ENCODE measurements around the gene CHML.

CHML gene

GRCh38 chr1:241644259-241644658 lies 4.1 kb upstream of the CHML start:
- no peak overlapping the region for H3K27ac ChIP-seq
- H3K36me3 ChIP-seq: no peaks in the 10 kb centered on the region
- H3K27me3 ChIP-seq (ENCODE audit: insufficient read depth, low read depth, severe bottlenecking): no peaks in the 10 kb centered on the region
- peaks cover 16% of the 10 kb centered on the region for H3K9me3 ChIP-seq (ENCODE audit: severe bottlenecking)
- TF ChIP-seq, protein P1, sequence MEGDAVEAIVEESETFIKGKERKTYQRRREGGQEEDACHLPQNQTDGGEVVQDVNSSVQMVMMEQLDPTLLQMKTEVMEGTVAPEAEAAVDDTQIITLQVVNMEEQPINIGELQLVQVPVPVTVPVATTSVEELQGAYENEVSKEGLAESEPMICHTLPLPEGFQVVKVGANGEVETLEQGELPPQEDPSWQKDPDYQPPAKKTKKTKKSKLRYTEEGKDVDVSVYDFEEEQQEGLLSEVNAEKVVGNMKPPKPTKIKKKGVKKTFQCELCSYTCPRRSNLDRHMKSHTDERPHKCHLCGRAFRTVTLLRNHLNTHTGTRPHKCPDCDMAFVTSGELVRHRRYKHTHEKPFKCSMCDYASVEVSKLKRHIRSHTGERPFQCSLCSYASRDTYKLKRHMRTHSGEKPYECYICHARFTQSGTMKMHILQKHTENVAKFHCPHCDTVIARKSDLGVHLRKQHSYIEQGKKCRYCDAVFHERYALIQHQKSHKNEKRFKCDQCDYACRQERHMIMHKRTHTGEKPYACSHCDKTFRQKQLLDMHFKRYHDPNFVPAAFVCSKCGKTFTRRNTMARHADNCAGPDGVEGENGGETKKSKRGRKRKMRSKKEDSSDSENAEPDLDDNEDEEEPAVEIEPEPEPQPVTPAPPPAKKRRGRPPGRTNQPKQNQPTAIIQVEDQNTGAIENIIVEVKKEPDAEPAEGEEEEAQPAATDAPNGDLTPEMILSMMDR (IDR thresholded peaks at IDR 0.05; ENCODE audit: low read depth, low read length): no peak
- DNase-seq: no peak
- H3K4me3 ChIP-seq (ENCODE audit: low read depth, low read length): no peak overlapping the region

DNA sequence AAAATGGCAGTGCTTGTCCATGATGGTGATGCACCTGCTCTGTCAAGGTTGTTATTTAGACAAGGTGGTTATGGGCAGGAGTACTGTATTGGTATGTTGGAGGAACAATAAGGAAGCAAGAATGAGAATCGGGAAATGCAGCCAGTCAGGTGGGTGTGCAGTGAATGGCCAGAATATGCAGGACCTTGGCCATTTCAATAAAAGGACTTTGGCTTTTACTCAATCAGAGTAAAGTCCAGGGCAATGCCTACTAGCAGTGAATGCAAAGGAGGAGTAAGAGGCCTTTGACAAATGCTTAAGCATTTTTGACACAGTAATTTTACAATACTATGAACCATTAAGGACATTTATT lies 2.4 kb upstream of the CHML start:
- Histone ChIP-seq H3K9me3 (ENCODE audit: severe bottlenecking) (peaks cover 16% of the 10 kb centered on the region), H3K36me3 (no peaks in the 10 kb centered on the region), H3K27ac (no peak overlapping the region), H3K27me3 (ENCODE audit: insufficient read depth, low read depth, severe bottlenecking) (no peaks in the 10 kb centered on the region), H3K4me3 (ENCODE audit: low read depth, low read length) (no peak overlapping the region)
- TF ChIP-seq, protein P1 (IDR thresholded peaks at IDR 0.05; ENCODE audit: low read depth, low read length): no peak
- DNase-seq: no peak

GRCh38 chr1:241641773-241642592 lies 1.8 kb upstream of the CHML start:
- TF ChIP-seq, protein P1 (IDR thresholded peaks at IDR 0.05; ENCODE audit: low read depth, low read length): no peak
- no peaks in the 10 kb centered on the region for H3K27me3 ChIP-seq (ENCODE audit: insufficient read depth, low read depth, severe bottlenecking)
- H3K9me3 ChIP-seq (ENCODE audit: severe bottlenecking): peaks cover 16% of the 10 kb centered on the region
- no peaks in the 10 kb centered on the region for H3K36me3 ChIP-seq
- H3K27ac ChIP-seq: no peak overlapping the region
- no peak for DNase-seq
- no peak overlapping the region for H3K4me3 ChIP-seq (ENCODE audit: low read depth, low read length)

GRCh38 chr1:241640867-241641622 lies 876 bp upstream of the CHML start:
- H3K4me3 ChIP-seq (ENCODE audit: low read depth, low read length): peak overlapping the region; percentile 38; the same call in 1 of the 2 replicates
- peak overlapping the region; percentile 28 for H3K27ac ChIP-seq
- no peak for DNase-seq

DNA sequence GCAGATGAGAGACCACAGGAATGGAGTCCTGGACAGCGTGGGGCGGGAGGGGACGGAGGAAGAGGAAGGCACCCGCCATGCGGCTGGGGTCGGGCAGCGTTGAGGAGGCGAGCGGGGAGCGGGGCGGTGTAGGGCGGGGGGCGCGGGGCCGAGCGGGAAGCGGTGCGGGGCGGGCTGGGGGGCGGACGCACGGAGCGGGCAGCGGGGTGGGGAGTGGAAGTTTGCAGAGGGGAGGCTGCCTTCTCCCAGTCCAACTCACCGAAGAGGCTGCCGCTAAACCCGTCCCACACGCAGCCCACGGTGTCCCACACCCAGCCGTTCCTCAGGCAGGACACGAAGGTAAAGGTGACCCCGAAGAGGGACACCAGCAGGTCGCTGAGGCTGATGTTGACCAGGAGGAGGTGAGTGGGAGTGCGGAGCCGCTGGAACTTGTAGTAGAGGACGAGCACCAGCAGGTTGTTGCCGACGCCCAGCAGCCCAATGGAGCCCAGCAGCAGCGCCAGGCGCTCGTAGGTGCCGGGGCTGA lies 483 bp downstream of the CHML start:
- no peaks in the 10 kb centered on the region for H3K27me3 ChIP-seq (ENCODE audit: insufficient read depth, low read depth, severe bottlenecking)
- H3K4me3 ChIP-seq (ENCODE audit: low read depth, low read length): peak overlapping the region; percentile 87
- TF ChIP-seq, protein P1 (IDR thresholded peaks at IDR 0.05; ENCODE audit: low read depth, low read length): peak; percentile 30
- H3K27ac ChIP-seq: peak overlapping the region; percentile 72
- peaks cover 16% of the 10 kb centered on the region for H3K9me3 ChIP-seq (ENCODE audit: severe bottlenecking)
- H3K36me3 ChIP-seq: no peaks in the 10 kb centered on the region; the same call in 1 of the 2 replicates
- peak; percentile 71 for DNase-seq

More at GRCh38 chr1:241640867-241641622, 876 bp upstream of the CHML start:
- TF ChIP-seq, protein P1 (IDR thresholded peaks at IDR 0.05; ENCODE audit: low read depth, low read length): no peak
- Histone ChIP-seq H3K27me3 (ENCODE audit: insufficient read depth, low read depth, severe bottlenecking) (no peaks in the 10 kb centered on the region), H3K9me3 (ENCODE audit: severe bottlenecking) (peaks cover 16% of the 10 kb centered on the region), H3K36me3 (no peaks in the 10 kb centered on the region)

All from WERI-Rb-1 (cell line).